ENCODE data around the gene CRLF3. TPM values are rescaled to one million over a fixed set of nuclear protein-coding genes. Genes with fewer than 3 reads are reported as not detected.

The CRLF3 gene
- total RNA-seq, 1 experiment from 2014 or later: 17.9 TPM

GRCh38 chr17:30812218-30813177 lies 12.0 kb downstream of the CRLF3 start:
- H3K4me1 Mint-ChIP-seq: peaks cover 14% of the 10 kb centered on the region
- H3K9me3 Mint-ChIP-seq: no peaks in the 10 kb centered on the region
- no peak for DNase-seq (ENCODE audit: low spot score)
- no peak overlapping the region for H3K4me3 Mint-ChIP-seq
- no peaks in the 10 kb centered on the region for H3K27me3 Mint-ChIP-seq (ENCODE audit: low read depth)
- ChIA-PET POLR2A (interaction anchor here (0.6 kb wide), 1 partner anchor 352 kb away, joined by 6 read pairs; no protein-coding TSS in a partner anchor), CTCF (no interaction called here)
- TF ChIP-seq SP1 (CRISPR knock-in tag; conservative IDR thresholded peaks at IDR 0.05): no peak
- TF ChIP-seq ZNF121 (CRISPR knock-in tag; IDR thresholded peaks at IDR 0.05): no peak
- no peak for TF ChIP-seq TP53 (CRISPR knock-in tag; IDR thresholded peaks at IDR 0.05)
- no peak for TF ChIP-seq ZNF396 (CRISPR knock-in tag; IDR thresholded peaks at IDR 0.05; ENCODE audit: borderline replicate concordance)
- TF ChIP-seq PREB (CRISPR knock-in tag; IDR thresholded peaks at IDR 0.05; ENCODE audit: borderline replicate concordance): no peak
- no peak for TF ChIP-seq ERG (CRISPR knock-in tag; IDR thresholded peaks at IDR 0.05)
- no peak for TF ChIP-seq ZNF532 (CRISPR knock-in tag; IDR thresholded peaks at IDR 0.05; ENCODE audit: borderline replicate concordance)
- TF ChIP-seq HMGXB4 (CRISPR knock-in tag; IDR thresholded peaks at IDR 0.05): no peak
- no peak for TF ChIP-seq NFE2L1 (CRISPR knock-in tag; IDR thresholded peaks at IDR 0.05)
- H3K27ac Mint-ChIP-seq: peak overlapping the region; percentile 29; the same call in 1 of the 2 replicates
- ATAC-seq: no peak
- H3K36me3 Mint-ChIP-seq: peaks cover 5% of the 10 kb centered on the region; the same call in 1 of the 2 replicates

- H3K36me3 Mint-ChIP-seq: peaks cover 5% of the 10 kb centered on the region; the same call in 1 of the 2 replicates
- peaks cover 25% of the 10 kb centered on the region for H3K4me1 Mint-ChIP-seq
- ChIA-PET POLR2A (no interaction called here), CTCF (interaction anchor here (1.4 kb wide), 1 partner anchor 15 kb away, joined by 5 read pairs; the partner anchor contains the start of gene CRLF3)
- TF ChIP-seq TP53 (CRISPR knock-in tag; IDR thresholded peaks at IDR 0.05) (no peak), NR2C2 (CRISPR knock-in tag; IDR thresholded peaks at IDR 0.05) (no peak), SOX15 (CRISPR knock-in tag; IDR thresholded peaks at IDR 0.05) (no peak), CBFB (CRISPR knock-in tag; IDR thresholded peaks at IDR 0.05; ENCODE audit: low read depth) (no peak)
- ATAC-seq (no peak), DNase-seq (ENCODE audit: low spot score) (no peak)
- no peaks in the 10 kb centered on the region for H3K27me3 Mint-ChIP-seq (ENCODE audit: low read depth)
- H3K4me3 Mint-ChIP-seq: no peak overlapping the region
- H3K9me3 Mint-ChIP-seq: no peaks in the 10 kb centered on the region
- peak overlapping the region; percentile 85; the same call in 1 of the 2 replicates for H3K27ac Mint-ChIP-seq
Observed at GRCh38 chr17:30809867-30810266, 14.6 kb downstream of the CRLF3 start.

All from WTC11 (cell line).